HG02870 (cell line): ENCODE measurements around the gene GRM4.

ENCODE experiments used
- ATAC-seq: cut with Tn5 transposase; IDR thresholded peaks from one replicate; pipeline ENCODE4 v1.9.1; 2021; ENCODE audit warnings: mild to moderate bottlenecking, moderate library complexity; ENCODE audit not compliant: unreplicated experiment

The GRM4 gene

GRCh38 chr6:34143196-34143883, 2.5 kb downstream of the GRM4 start:
- ATAC-seq, result no peak

GRCh38 chr6:34142061-34142998, 3.6 kb downstream of the GRM4 start:
- no peak for ATAC-seq

- ATAC-seq, result no peak
Observed at GRCh38 chr6:34140075-34140474, 5.8 kb downstream of the GRM4 start.

GRCh38 chr6:34138914-34139510, 6.9 kb downstream of the GRM4 start:
- ATAC-seq, result no peak

- ATAC-seq, result no peak
Observed at GRCh38 chr6:34138191-34138590, 7.7 kb downstream of the GRM4 start.

GRCh38 chr6:34135541-34135940, 10.3 kb downstream of the GRM4 start:
- no peak for ATAC-seq

GRCh38 chr6:34132486-34133185, 13.3 kb downstream of the GRM4 start:
- ATAC-seq, result no peak

GRCh38 chr6:34131326-34132290, 14.3 kb downstream of the GRM4 start:
- ATAC-seq, result no peak

GRCh38 chr6:34130862-34131261, 15.0 kb downstream of the GRM4 start:
- ATAC-seq, result no peak

- no peak for ATAC-seq
Observed at GRCh38 chr6:34129753-34130152, 16.1 kb downstream of the GRM4 start.

- ATAC-seq, result no peak
Observed at GRCh38 chr6:34128045-34128444, 17.8 kb downstream of the GRM4 start.

- ATAC-seq, result no peak
Observed at GRCh38 chr6:34126419-34126818, 19.5 kb downstream of the GRM4 start.

GRCh38 chr6:34125939-34126338, 19.9 kb downstream of the GRM4 start:
- ATAC-seq, result no peak

GRCh38 chr6:34120953-34121675, 24.8 kb downstream of the GRM4 start:
- ATAC-seq, result no peak

GRCh38 chr6:34115915-34116314, 30.0 kb downstream of the GRM4 start:
- no peak for ATAC-seq

- ATAC-seq, result no peak
Observed at GRCh38 chr6:34115403-34115795, 30.5 kb downstream of the GRM4 start.

GRCh38 chr6:34114695-34115402, 31.0 kb downstream of the GRM4 start:
- ATAC-seq, result no peak

GRCh38 chr6:34113532-34113931, 32.4 kb downstream of the GRM4 start:
- ATAC-seq, result no peak

GRCh38 chr6:34112126-34112525, 33.8 kb downstream of the GRM4 start:
- no peak for ATAC-seq
